ENCODE data around the gene ALMS1.

DNA sequence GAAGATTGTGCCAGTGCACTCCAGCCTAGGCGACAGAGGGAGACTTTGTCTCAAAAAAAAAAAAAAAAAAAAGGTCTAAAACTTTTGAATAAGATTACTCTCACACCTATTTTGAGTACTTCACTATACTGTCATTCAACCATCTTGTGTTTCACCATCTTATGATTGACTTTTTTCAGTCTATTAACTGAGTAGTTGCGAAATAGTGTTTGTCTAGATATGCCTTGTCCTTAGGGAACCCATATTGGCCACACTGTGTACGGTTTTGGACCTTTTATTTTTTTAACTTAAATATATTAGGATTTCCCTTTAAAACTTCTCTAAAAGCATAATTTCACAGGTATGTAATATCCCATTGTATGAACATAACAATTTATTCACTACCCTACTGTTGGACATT is 72.3 kb downstream of the ALMS1 start:
- TF ChIP-seq, protein P1, sequence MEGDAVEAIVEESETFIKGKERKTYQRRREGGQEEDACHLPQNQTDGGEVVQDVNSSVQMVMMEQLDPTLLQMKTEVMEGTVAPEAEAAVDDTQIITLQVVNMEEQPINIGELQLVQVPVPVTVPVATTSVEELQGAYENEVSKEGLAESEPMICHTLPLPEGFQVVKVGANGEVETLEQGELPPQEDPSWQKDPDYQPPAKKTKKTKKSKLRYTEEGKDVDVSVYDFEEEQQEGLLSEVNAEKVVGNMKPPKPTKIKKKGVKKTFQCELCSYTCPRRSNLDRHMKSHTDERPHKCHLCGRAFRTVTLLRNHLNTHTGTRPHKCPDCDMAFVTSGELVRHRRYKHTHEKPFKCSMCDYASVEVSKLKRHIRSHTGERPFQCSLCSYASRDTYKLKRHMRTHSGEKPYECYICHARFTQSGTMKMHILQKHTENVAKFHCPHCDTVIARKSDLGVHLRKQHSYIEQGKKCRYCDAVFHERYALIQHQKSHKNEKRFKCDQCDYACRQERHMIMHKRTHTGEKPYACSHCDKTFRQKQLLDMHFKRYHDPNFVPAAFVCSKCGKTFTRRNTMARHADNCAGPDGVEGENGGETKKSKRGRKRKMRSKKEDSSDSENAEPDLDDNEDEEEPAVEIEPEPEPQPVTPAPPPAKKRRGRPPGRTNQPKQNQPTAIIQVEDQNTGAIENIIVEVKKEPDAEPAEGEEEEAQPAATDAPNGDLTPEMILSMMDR (IDR thresholded peaks at IDR 0.05) = no peak
- no peak for TF ChIP-seq POLR2A (IDR thresholded peaks at IDR 0.05; ENCODE audit: low read length)
- no peak for TF ChIP-seq SMC3 (IDR thresholded peaks at IDR 0.05)
- no peak for TF ChIP-seq RFX5 (IDR thresholded peaks at IDR 0.05)
- TF ChIP-seq, protein P2, sequence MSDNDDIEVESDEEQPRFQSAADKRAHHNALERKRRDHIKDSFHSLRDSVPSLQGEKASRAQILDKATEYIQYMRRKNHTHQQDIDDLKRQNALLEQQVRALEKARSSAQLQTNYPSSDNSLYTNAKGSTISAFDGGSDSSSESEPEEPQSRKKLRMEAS (IDR thresholded peaks at IDR 0.05) = no peak
- TF ChIP-seq, protein P3, sequence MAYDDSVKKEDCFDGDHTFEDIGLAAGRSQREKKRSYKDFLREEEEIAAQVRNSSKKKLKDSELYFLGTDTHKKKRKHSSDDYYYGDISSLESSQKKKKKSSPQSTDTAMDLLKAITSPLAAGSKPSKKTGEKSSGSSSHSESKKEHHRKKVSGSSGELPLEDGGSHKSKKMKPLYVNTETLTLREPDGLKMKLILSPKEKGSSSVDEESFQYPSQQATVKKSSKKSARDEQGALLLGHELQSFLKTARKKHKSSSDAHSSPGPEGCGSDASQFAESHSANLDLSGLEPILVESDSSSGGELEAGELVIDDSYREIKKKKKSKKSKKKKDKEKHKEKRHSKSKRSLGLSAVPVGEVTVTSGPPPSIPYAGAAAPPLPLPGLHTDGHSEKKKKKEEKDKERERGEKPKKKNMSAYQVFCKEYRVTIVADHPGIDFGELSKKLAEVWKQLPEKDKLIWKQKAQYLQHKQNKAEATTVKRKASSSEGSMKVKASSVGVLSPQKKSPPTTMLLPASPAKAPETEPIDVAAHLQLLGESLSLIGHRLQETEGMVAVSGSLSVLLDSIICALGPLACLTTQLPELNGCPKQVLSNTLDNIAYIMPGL (CRISPR knock-in tag; IDR thresholded peaks at IDR 0.05; ENCODE audit: borderline replicate concordance) = no peak
- TF ChIP-seq CBX2 (IDR thresholded peaks at IDR 0.05; ENCODE audit: borderline replicate concordance, low read depth) = no peak
- TF ChIP-seq NPAS2 (CRISPR knock-in tag; IDR thresholded peaks at IDR 0.05; ENCODE audit: borderline replicate concordance) = no peak
- TF ChIP-seq RARB (CRISPR knock-in tag; IDR thresholded peaks at IDR 0.05) = no peak
- no peak for TF ChIP-seq CHD2 (IDR thresholded peaks at IDR 0.05; ENCODE audit: low read length, partially characterized antibody)
- TF ChIP-seq EP300 (IDR thresholded peaks at IDR 0.05) = no peak
